Inflammatory macrophage treated with lipopolysaccharide for 4 hours (primary cell): ENCODE measurements around the gene POLR2E.

Source experiments
- DNase-seq: peaks from one replicate; pipeline ENCODE4 v3.0.0-alpha.2; 2020

POLR2E gene

GRCh38 chr19:1042689-1043511 lies 52.3 kb downstream of the POLR2E start:
- no peak for DNase-seq

- DNase-seq = no peak
Observed at GRCh38 chr19:1041835-1042685, 53.1 kb downstream of the POLR2E start.

GRCh38 chr19:1041272-1041834 lies 53.8 kb downstream of the POLR2E start:
- no peak for DNase-seq

- peak; percentile 91 for DNase-seq
Observed at GRCh38 chr19:1040476-1041271, 54.5 kb downstream of the POLR2E start.

- DNase-seq = peak; percentile 97
Observed at GRCh38 chr19:1039646-1040475, 55.3 kb downstream of the POLR2E start, which contains the start of gene ABCA7. Gene ABCA7 (plus strand): TSS chr19:1040107. CDS start chr19:1041362, 1,255 bp downstream.

- DNase-seq = no peak
Observed at GRCh38 chr19:1038978-1039645, 56.1 kb downstream of the POLR2E start.

- DNase-seq = no peak
Observed at GRCh38 chr19:1037621-1038064, 57.5 kb downstream of the POLR2E start.
